Breast epithelium (tissue), 4 donors: Measurements from ENCODE around the gene MCTP2. TPM values are rescaled to one million over a fixed set of nuclear protein-coding genes. Genes with fewer than 3 reads are reported as not detected.
A peak's percentile ranks its signal among the peaks of the same experiment; 100 is the strongest.

ENCODE experiments used
- DNase-seq, 2 donors: peaks; one replicate each; pipeline ENCODE4 v3.0.0-alpha.2; 2019; ENCODE audit warnings: low spot score in 2 of 2
- H3K27ac ChIP-seq, 2 donors: fragments of 200-600 bp; sonication (generic) in 1 of 2; one replicate each; pipeline ENCODE4 v1.5.1; 2016 to 2019; ENCODE audit warnings: mild to moderate bottlenecking in 1 of 2
- H3K27me3 ChIP-seq, 2 donors: fragments of 200-600 bp; sonication (generic) in 1 of 2; one replicate each; pipeline versions ENCODE4 v1.5.1 to v1.6.0; 2017 to 2019; ENCODE audit warnings: control low read depth in 1 of 2, mild to moderate bottlenecking in 1 of 2
- H3K36me3 ChIP-seq: fragments of 200-600 bp; one replicate; pipeline ENCODE4 v1.5.1; 2019
- H3K4me1 ChIP-seq, 2 donors: fragments of 200-600 bp; sonication (generic); one replicate each; pipeline ENCODE4 v1.5.1; 2016 to 2019; ENCODE audit warnings: control low read depth in 1 of 2
- H3K4me3 ChIP-seq, 3 donors: fragments of 200-600 bp; sonication (generic); 1 replicate in 2 of 3; 2 replicates in 1 of 3; pipeline ENCODE4 v1.5.1; 2016 to 2019; ENCODE audit warnings: mild to moderate bottlenecking in 3 of 3, moderate library complexity in 2 of 3
- H3K9me3 ChIP-seq, 2 donors: fragments of 200-600 bp; sonication (generic) in 1 of 2; one replicate each; pipeline ENCODE4 v1.5.1; 2016 to 2019; ENCODE audit warnings: control low read depth in 1 of 2
- POLR2A ChIP-seq: fragments of 450-650 bp; IDR thresholded peaks from one replicate; pipeline ENCODE4 v1.6.1; 2016; ENCODE audit warnings: antibody characterized with exemption, mild to moderate bottlenecking, moderate library complexity
- POLR2AphosphoS5 ChIP-seq, 3 donors: sonication (generic); formaldehyde crosslinking; IDR thresholded peaks; one replicate each; pipeline ENCODE4 v1.6.1; 2017; ENCODE audit warnings: antibody characterized with exemption in 3 of 3
- intact Hi-C: fragments of 100-400 bp; cut with DNase I; formaldehyde crosslinking; loops from one replicate; pipeline ENCODE4 v1.15.1; 2023; ENCODE audit warnings: low total_unique reads
- total RNA-seq, 3 donors: library from RNA; depleted of rRNA; stranded (reverse); fragments of >200 nt; gene quantifications; one replicate each; pipeline ENCODE4 v1.1.0, GENCODE V29; 2016
- TF ChIP-seq, protein P1 (sequence below), 3 donors: fragments of 450-650 bp; IDR thresholded peaks; one replicate each; pipeline ENCODE4 v1.5.1; 2016 to 2017; ENCODE audit warnings: antibody characterized with exemption in 3 of 3, mild to moderate bottlenecking in 3 of 3, moderate library complexity in 3 of 3

MCTP2 gene
- total RNA-seq, 3 donors from 2014 or later, result 6.4 to 46.2 (median 25.9) TPM

DNA sequence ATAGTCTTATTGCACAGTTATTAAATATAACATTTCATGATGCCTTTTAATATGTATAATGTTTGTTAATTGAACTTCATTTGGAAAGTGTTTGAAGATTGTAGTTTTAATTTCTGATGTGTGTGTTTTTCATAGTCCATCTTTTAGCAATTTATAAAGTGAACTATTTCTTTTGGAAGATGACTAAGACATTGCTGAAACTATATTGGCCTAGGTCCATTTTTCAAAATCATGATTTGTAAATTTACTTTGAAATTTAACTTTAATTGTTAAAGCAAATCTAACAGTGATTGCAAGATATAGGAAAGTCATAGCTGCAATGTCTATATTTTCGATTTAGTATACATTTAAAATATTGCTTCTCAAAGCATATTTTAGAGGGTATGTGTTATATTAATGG lies 30.8 kb downstream of the MCTP2 start:
- no peak for DNase-seq
- intact Hi-C loops, result no loop called here
- no peaks in the 10 kb centered on the region for H3K9me3 ChIP-seq
- TF ChIP-seq, protein P1, sequence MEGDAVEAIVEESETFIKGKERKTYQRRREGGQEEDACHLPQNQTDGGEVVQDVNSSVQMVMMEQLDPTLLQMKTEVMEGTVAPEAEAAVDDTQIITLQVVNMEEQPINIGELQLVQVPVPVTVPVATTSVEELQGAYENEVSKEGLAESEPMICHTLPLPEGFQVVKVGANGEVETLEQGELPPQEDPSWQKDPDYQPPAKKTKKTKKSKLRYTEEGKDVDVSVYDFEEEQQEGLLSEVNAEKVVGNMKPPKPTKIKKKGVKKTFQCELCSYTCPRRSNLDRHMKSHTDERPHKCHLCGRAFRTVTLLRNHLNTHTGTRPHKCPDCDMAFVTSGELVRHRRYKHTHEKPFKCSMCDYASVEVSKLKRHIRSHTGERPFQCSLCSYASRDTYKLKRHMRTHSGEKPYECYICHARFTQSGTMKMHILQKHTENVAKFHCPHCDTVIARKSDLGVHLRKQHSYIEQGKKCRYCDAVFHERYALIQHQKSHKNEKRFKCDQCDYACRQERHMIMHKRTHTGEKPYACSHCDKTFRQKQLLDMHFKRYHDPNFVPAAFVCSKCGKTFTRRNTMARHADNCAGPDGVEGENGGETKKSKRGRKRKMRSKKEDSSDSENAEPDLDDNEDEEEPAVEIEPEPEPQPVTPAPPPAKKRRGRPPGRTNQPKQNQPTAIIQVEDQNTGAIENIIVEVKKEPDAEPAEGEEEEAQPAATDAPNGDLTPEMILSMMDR (IDR thresholded peaks at IDR 0.05), result no peak
- TF ChIP-seq POLR2AphosphoS5 (IDR thresholded peaks at IDR 0.05), result no peak
- TF ChIP-seq POLR2A, result no peak
- H3K36me3 ChIP-seq, result no peaks in the 10 kb centered on the region
- no peaks in the 10 kb centered on the region for H3K27me3 ChIP-seq
- H3K4me1 ChIP-seq, result no peaks in the 10 kb centered on the region
- no peak overlapping the region for H3K4me3 ChIP-seq
- H3K27ac ChIP-seq, result no peak overlapping the region

DNA sequence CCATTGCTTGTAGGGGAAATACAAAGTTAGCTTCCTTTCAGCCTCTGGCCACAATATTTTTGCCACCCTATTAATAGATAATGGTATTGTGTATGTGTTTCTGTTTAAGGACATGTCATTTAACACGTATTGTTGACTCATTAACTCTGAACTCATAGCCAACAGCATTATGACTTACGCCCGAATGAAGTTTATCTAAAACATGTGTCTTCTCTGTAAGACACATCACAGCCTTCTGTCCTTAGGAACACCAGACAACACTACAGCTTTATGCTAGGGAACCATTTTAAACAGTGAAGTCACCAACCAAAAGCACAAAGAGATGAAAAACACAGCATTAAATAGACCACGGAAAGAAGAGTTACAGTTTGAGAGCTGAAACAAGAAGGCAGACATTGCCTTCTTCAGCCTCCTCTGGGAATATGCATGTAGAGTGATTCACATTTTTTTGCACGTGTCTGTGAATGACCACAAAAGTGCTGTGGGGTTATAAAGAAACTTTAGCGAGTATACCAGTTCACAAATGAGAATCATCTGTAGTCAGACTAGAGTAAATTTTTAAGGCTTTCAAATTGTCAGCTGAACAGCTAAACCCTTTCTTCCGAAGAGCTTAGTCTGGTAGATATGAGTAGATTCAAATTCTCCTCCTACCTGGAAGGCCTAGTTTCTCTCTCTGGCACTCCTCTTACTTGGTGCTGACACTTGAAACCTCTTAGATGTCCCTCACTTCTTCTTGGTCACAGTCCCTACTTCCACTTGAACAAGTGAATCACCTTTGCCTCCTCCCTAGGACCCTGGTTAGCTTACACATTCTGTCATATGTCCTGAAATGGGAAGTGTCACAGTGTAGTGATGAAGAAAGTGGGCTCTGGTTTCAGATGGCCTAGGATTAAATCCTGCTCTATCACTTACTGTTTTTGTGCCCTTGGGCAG lies 32.2 kb downstream of the MCTP2 start:
- no peak overlapping the region for H3K4me3 ChIP-seq
- H3K9me3 ChIP-seq, result no peaks in the 10 kb centered on the region
- no peaks in the 10 kb centered on the region for H3K36me3 ChIP-seq
- no peak for DNase-seq
- no peaks in the 10 kb centered on the region for H3K27me3 ChIP-seq
- H3K27ac ChIP-seq, result peak overlapping the region; percentile 45 to 59
- intact Hi-C loops, result no loop called here
- H3K4me1 ChIP-seq, result no peaks in the 10 kb centered on the region
- TF ChIP-seq POLR2AphosphoS5 (IDR thresholded peaks at IDR 0.05), result no peak
- TF ChIP-seq, protein P1 (IDR thresholded peaks at IDR 0.05), result no peak

- no peak for DNase-seq
- no peaks in the 10 kb centered on the region for H3K27me3 ChIP-seq
- TF ChIP-seq POLR2A (no peak), POLR2AphosphoS5 (IDR thresholded peaks at IDR 0.05) (no peak)
- TF ChIP-seq, protein P1 (IDR thresholded peaks at IDR 0.05), result no peak
Measured at GRCh38 chr15:94265009-94265408, 33.6 kb downstream of the MCTP2 start.

DNA sequence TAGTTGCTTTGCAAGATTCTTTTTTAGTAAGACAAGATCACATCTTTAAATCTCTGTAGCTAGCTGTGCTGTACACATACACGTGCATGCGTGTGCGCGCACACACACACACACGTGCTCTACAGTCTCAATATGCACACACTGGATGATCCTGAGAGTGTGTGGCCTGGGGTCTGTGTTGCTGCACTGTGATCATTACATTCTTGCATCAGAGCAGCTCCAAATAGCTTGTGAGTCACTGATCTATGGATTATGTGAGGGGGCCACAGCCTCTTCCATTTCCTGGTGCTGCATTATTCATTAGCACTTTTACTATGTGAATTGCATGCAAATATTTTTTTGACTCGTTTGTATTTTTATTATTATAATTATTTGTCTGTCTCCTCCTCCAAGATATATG lies 34.6 kb downstream of the MCTP2 start:
- TF ChIP-seq, protein P1 (IDR thresholded peaks at IDR 0.05), result no peak
- no peak for DNase-seq
- Histone ChIP-seq H3K27me3 (no peaks in the 10 kb centered on the region), H3K9me3 (no peaks in the 10 kb centered on the region), H3K4me1 (no peaks in the 10 kb centered on the region), H3K36me3 (no peaks in the 10 kb centered on the region), H3K27ac (no peak overlapping the region), H3K4me3 (no peak overlapping the region)
- intact Hi-C loops, result no loop called here

More at GRCh38 chr15:94265009-94265408, 33.6 kb downstream of the MCTP2 start:
- H3K27ac ChIP-seq, result no peak overlapping the region
- no peaks in the 10 kb centered on the region for H3K9me3 ChIP-seq
- no peaks in the 10 kb centered on the region for H3K4me1 ChIP-seq
- no peaks in the 10 kb centered on the region for H3K36me3 ChIP-seq
- intact Hi-C loops, result no loop called here
- no peak overlapping the region for H3K4me3 ChIP-seq

GRCh38 chr15:94266789-94267188 lies 35.4 kb downstream of the MCTP2 start:
- Histone ChIP-seq H3K4me3 (no peak overlapping the region), H3K4me1 (no peaks in the 10 kb centered on the region), H3K27ac (no peak overlapping the region), H3K36me3 (no peaks in the 10 kb centered on the region), H3K27me3 (no peaks in the 10 kb centered on the region), H3K9me3 (no peaks in the 10 kb centered on the region)
- intact Hi-C loops, result no loop called here
- no peak for DNase-seq
- TF ChIP-seq POLR2A (no peak), POLR2AphosphoS5 (IDR thresholded peaks at IDR 0.05) (no peak)
- TF ChIP-seq, protein P1 (IDR thresholded peaks at IDR 0.05), result no peak
